ENCODE data around the gene TBL1X.

DNA sequence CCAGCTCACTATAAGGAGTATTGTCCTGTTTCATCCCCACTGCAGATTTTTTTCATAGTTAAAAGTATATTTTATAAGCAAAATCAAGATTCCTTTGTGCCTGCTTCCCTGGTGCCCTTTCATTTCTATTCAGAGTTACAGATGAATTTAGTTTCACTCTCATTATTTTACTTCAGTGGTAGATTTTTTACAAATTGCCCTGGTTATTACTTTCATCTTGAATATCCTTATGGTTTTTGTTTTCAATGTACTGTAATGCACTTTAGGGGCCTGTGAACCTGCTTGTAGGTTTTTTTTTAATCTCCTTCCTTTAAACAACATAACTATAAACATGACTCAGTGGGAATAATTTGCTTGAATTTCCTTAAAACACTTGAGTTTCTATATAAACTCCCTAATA, 174.0 kb downstream of the TBL1X start:
- TF ChIP-seq, protein P1, sequence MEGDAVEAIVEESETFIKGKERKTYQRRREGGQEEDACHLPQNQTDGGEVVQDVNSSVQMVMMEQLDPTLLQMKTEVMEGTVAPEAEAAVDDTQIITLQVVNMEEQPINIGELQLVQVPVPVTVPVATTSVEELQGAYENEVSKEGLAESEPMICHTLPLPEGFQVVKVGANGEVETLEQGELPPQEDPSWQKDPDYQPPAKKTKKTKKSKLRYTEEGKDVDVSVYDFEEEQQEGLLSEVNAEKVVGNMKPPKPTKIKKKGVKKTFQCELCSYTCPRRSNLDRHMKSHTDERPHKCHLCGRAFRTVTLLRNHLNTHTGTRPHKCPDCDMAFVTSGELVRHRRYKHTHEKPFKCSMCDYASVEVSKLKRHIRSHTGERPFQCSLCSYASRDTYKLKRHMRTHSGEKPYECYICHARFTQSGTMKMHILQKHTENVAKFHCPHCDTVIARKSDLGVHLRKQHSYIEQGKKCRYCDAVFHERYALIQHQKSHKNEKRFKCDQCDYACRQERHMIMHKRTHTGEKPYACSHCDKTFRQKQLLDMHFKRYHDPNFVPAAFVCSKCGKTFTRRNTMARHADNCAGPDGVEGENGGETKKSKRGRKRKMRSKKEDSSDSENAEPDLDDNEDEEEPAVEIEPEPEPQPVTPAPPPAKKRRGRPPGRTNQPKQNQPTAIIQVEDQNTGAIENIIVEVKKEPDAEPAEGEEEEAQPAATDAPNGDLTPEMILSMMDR (CRISPR knock-in tag; IDR thresholded peaks at IDR 0.05), result no peak
- TF ChIP-seq, protein P2, sequence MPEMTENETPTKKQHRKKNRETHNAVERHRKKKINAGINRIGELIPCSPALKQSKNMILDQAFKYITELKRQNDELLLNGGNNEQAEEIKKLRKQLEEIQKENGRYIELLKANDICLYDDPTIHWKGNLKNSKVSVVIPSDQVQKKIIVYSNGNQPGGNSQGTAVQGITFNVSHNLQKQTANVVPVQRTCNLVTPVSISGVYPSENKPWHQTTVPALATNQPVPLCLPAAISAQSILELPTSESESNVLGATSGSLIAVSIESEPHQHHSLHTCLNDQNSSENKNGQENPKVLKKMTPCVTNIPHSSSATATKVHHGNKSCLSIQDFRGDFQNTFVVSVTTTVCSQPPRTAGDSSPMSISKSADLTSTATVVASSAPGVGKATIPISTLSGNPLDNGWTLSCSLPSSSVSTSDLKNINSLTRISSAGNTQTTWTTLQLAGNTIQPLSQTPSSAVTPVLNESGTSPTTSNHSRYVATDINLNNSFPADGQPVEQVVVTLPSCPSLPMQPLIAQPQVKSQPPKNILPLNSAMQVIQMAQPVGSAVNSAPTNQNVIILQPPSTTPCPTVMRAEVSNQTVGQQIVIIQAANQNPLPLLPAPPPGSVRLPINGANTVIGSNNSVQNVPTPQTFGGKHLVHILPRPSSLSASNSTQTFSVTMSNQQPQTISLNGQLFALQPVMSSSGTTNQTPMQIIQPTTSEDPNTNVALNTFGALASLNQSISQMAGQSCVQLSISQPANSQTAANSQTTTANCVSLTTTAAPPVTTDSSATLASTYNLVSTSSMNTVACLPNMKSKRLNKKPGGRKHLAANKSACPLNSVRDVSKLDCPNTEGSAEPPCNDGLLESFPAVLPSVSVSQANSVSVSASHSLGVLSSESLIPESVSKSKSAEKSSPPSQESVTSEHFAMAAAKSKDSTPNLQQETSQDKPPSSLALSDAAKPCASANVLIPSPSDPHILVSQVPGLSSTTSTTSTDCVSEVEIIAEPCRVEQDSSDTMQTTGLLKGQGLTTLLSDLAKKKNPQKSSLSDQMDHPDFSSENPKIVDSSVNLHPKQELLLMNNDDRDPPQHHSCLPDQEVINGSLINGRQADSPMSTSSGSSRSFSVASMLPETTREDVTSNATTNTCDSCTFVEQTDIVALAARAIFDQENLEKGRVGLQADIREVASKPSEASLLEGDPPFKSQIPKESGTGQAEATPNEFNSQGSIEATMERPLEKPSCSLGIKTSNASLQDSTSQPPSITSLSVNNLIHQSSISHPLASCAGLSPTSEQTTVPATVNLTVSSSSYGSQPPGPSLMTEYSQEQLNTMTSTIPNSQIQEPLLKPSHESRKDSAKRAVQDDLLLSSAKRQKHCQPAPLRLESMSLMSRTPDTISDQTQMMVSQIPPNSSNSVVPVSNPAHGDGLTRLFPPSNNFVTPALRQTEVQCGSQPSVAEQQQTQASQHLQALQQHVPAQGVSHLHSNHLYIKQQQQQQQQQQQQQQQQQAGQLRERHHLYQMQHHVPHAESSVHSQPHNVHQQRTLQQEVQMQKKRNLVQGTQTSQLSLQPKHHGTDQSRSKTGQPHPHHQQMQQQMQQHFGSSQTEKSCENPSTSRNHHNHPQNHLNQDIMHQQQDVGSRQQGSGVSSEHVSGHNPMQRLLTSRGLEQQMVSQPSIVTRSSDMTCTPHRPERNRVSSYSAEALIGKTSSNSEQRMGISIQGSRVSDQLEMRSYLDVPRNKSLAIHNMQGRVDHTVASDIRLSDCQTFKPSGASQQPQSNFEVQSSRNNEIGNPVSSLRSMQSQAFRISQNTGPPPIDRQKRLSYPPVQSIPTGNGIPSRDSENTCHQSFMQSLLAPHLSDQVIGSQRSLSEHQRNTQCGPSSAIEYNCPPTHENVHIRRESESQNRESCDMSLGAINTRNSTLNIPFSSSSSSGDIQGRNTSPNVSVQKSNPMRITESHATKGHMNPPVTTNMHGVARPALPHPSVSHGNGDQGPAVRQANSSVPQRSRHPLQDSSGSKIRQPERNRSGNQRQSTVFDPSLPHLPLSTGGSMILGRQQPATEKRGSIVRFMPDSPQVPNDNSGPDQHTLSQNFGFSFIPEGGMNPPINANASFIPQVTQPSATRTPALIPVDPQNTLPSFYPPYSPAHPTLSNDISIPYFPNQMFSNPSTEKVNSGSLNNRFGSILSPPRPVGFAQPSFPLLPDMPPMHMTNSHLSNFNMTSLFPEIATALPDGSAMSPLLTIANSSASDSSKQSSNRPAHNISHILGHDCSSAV (CRISPR knock-in tag; IDR thresholded peaks at IDR 0.05; ENCODE audit: borderline replicate concordance), result no peak
